ENCODE measurements around the gene DDX39B.

DNA sequence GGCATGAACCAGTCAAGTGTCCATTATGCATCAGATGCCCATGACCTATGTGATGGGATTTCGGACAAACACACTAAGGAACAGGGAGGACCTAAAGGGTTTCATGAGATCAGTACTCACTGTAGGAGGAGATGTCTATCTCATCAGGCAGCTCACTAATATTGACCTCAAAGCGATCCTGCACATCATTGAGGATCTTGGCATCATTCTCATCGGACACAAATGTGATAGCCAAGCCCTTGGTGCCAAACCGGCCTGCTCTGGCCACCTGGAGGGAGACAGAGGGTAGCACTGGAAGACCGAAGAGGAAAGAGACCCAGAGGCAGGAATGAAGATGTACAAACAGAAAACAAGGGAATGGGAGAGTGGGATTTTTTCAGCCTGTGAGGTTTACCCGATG lies 11.1 kb downstream of the DDX39B start:
- TF ChIP-seq TAF1 (IDR thresholded peaks at IDR 0.05; ENCODE audit: borderline replicate concordance, insufficient read depth, low read length) = no peak
- no peak for TF ChIP-seq POLR2AphosphoS5 (IDR thresholded peaks at IDR 0.05; ENCODE audit: low read depth, low read length)
- TF ChIP-seq REST (IDR thresholded peaks at IDR 0.05; ENCODE audit: insufficient read depth in 1 of 2, low read depth in 2 of 2, low read length in 2 of 2) = no peak
- no peak for TF ChIP-seq FOXP2 (optimal IDR thresholded peaks at IDR 0.05; ENCODE audit: borderline replicate concordance, extremely low read depth, extremely low read length, insufficient read depth)

All from PFSK-1 (cell line).